Karpas-422 (cell line): ENCODE measurements around the gene PADI2. TPM values are rescaled to one million over a fixed set of nuclear protein-coding genes. Genes with fewer than 3 reads are reported as not detected.

ENCODE experiments used
- DNase-seq: peaks from one replicate; pipeline ENCODE4 v3.0.0-alpha.2; 2015
- H2AFZ ChIP-seq: fragments of 200-600 bp; sonication (generic); 2 replicates; pipeline ENCODE4 v1.6.1; 2014; ENCODE audit warnings: antibody characterized with exemption, low read length, mixed read lengths
- H3K27ac ChIP-seq: fragments of 200-600 bp; sonication (generic); 2 replicates; pipeline ENCODE4 v1.5.1; 2014; ENCODE audit warnings: mild to moderate bottlenecking, low read length, moderate library complexity
- H3K27me3 ChIP-seq: fragments of 200-600 bp; sonication (generic); 2 replicates; pipeline ENCODE4 v1.6.1; 2014; ENCODE audit warnings: low read length, mixed read lengths
- H3K36me3 ChIP-seq: fragments of 200-600 bp; sonication (generic); 2 replicates; pipeline ENCODE4 v1.6.1; 2014; ENCODE audit warnings: low read length, mixed read lengths; ENCODE audit not compliant: insufficient read depth
- H3K4me1 ChIP-seq: fragments of 200-600 bp; sonication (generic); 2 replicates; pipeline ENCODE4 v1.6.1; 2014; ENCODE audit warnings: mild to moderate bottlenecking, low read length, mixed read lengths
- H3K4me2 ChIP-seq: fragments of 200-600 bp; sonication (generic); 2 replicates; pipeline ENCODE4 v1.6.1; 2014; ENCODE audit warnings: low read length, low read depth, mild to moderate bottlenecking; ENCODE audit not compliant: poor library complexity, severe bottlenecking
- H3K4me3 ChIP-seq: fragments of 200-600 bp; sonication (generic); 2 replicates; pipeline ENCODE4 v1.5.1; 2014; ENCODE audit warnings: mild to moderate bottlenecking, antibody characterized with exemption, low read length, mixed read lengths
- H3K79me2 ChIP-seq: fragments of 200-600 bp; sonication (generic); 2 replicates; pipeline ENCODE4 v1.6.1; 2014; ENCODE audit warnings: mild to moderate bottlenecking, low read length, mixed read lengths
- H3K9ac ChIP-seq: fragments of 200-600 bp; sonication (generic); 2 replicates; pipeline ENCODE4 v1.6.0; 2014; ENCODE audit warnings: low read length
- H3K9me2 ChIP-seq: fragments of 200-600 bp; sonication (generic), shearing (Covaris generic); replicated peaks from 2 replicates; pipeline ENCODE4 v1.6.0; 2014; ENCODE audit warnings: mild to moderate bottlenecking, low read length, moderate library complexity; ENCODE audit not compliant: insufficient read depth
- H3K9me3 ChIP-seq: fragments of 300-700, 200-600 bp; sonication (generic); 2 replicates; pipeline ENCODE4 v1.6.1; 2014; ENCODE audit warnings: low read length, mixed read lengths
- H4K20me1 ChIP-seq: fragments of 200-600 bp; sonication (generic); 2 replicates; pipeline ENCODE4 v1.6.1; 2014; ENCODE audit warnings: mild to moderate bottlenecking, antibody characterized with exemption, low read length, low read depth; ENCODE audit not compliant: insufficient read depth
- total RNA-seq: library from RNA; depleted of rRNA; stranded (reverse); fragments of >200 nt; shearing (Covaris generic); gene quantifications from 2 replicates; pipeline ENCODE4 v1.2.3, GENCODE V29; 2014; ENCODE audit warnings: low replicate concordance

The PADI2 gene
- total RNA-seq, 1 experiment from 2014 or later: not detected

- no peak for DNase-seq
- Histone ChIP-seq H3K36me3 (no peaks in the 10 kb centered on the region), H4K20me1 (no peaks in the 10 kb centered on the region), H3K9ac (no peak overlapping the region), H3K4me3 (no peak overlapping the region), H2AFZ (no peak overlapping the region), H3K79me2 (no peaks in the 10 kb centered on the region), H3K27me3 (no peaks in the 10 kb centered on the region), H3K4me1 (no peaks in the 10 kb centered on the region), H3K27ac (no peak overlapping the region), H3K9me3 (no peaks in the 10 kb centered on the region), H3K4me2 (no peak overlapping the region), H3K9me2 (no peaks in the 10 kb centered on the region)
Measured at GRCh38 chr1:17081439-17081838, 37.8 kb downstream of the PADI2 start.

GRCh38 chr1:17080880-17081279 lies 38.4 kb downstream of the PADI2 start:
- Histone ChIP-seq H3K9me2 (no peaks in the 10 kb centered on the region), H3K27ac (no peak overlapping the region), H3K4me3 (no peak overlapping the region), H2AFZ (no peak overlapping the region), H3K36me3 (no peaks in the 10 kb centered on the region), H3K9ac (no peak overlapping the region), H3K4me1 (no peaks in the 10 kb centered on the region), H3K79me2 (no peaks in the 10 kb centered on the region), H3K27me3 (no peaks in the 10 kb centered on the region), H3K9me3 (no peaks in the 10 kb centered on the region), H3K4me2 (no peak overlapping the region), H4K20me1 (no peaks in the 10 kb centered on the region)
- DNase-seq: no peak

- Histone ChIP-seq H3K9ac (no peak overlapping the region), H3K36me3 (no peaks in the 10 kb centered on the region), H4K20me1 (no peaks in the 10 kb centered on the region), H3K9me2 (no peaks in the 10 kb centered on the region), H2AFZ (no peak overlapping the region), H3K79me2 (no peaks in the 10 kb centered on the region), H3K4me3 (no peak overlapping the region), H3K27ac (no peak overlapping the region), H3K4me1 (no peaks in the 10 kb centered on the region), H3K27me3 (no peaks in the 10 kb centered on the region), H3K9me3 (no peaks in the 10 kb centered on the region), H3K4me2 (no peak overlapping the region)
- DNase-seq: no peak
Measured at GRCh38 chr1:17080085-17080759, 39.0 kb downstream of the PADI2 start.

GRCh38 chr1:17078991-17079868 lies 40.0 kb downstream of the PADI2 start:
- no peaks in the 10 kb centered on the region for H3K27me3 ChIP-seq
- no peaks in the 10 kb centered on the region for H4K20me1 ChIP-seq
- no peak for DNase-seq
- H3K4me2 ChIP-seq: no peak overlapping the region
- H3K4me3 ChIP-seq: no peak overlapping the region
- H3K9me2 ChIP-seq: no peaks in the 10 kb centered on the region
- H3K79me2 ChIP-seq: no peaks in the 10 kb centered on the region
- H3K4me1 ChIP-seq: no peaks in the 10 kb centered on the region
- no peak overlapping the region for H3K9ac ChIP-seq
- no peaks in the 10 kb centered on the region for H3K9me3 ChIP-seq
- no peak overlapping the region for H2AFZ ChIP-seq
- no peaks in the 10 kb centered on the region for H3K36me3 ChIP-seq
- no peak overlapping the region for H3K27ac ChIP-seq

DNA sequence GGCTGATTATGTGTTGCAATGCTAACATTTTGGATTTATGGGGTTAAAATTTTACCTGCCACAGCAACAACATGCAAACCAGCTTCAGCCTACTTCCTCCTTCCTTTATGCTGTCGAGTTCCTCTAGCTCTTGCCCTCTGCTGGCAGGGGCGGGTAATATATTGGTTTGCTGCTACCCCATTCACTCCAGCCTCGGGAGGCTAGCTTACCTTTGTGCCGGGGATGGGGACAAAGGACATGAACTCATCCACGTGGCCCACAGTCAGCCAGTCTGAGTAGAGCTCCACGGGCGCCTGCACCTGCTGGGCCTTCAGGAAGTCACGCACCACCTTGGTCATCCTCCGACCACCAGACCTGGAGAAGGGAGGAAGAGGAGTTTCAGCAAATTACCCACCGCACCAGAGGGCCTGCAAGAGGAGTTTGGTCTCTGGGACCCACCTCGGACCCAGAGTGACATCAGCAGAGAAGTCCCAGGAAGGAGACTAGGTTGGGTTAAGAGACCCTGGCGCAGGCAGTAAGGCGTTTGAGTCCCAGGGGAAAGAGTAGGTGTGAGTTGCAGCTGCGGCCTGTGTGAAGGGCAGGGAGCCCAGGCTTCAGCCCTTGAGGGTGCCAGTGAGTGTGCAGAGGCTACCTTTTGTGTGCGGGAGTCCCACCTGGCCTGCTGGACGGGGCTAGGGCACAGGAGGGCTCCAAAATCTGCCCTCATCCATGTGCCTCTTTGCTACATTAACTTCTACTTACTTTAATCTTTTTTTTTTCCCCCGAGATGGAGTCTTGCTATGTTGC lies 43.6 kb downstream of the PADI2 start:
- Histone ChIP-seq H3K27ac (no peak overlapping the region), H3K4me1 (no peaks in the 10 kb centered on the region), H3K36me3 (no peaks in the 10 kb centered on the region), H3K9ac (no peak overlapping the region), H4K20me1 (no peaks in the 10 kb centered on the region), H2AFZ (no peak overlapping the region), H3K79me2 (no peaks in the 10 kb centered on the region), H3K4me3 (no peak overlapping the region), H3K27me3 (no peaks in the 10 kb centered on the region), H3K4me2 (no peak overlapping the region), H3K9me2 (no peaks in the 10 kb centered on the region), H3K9me3 (no peaks in the 10 kb centered on the region)
- DNase-seq: peak; percentile 83

- Histone ChIP-seq H4K20me1 (no peaks in the 10 kb centered on the region), H3K9me2 (no peaks in the 10 kb centered on the region), H3K9me3 (no peaks in the 10 kb centered on the region), H3K4me1 (no peaks in the 10 kb centered on the region), H3K27me3 (no peaks in the 10 kb centered on the region), H3K79me2 (no peaks in the 10 kb centered on the region), H3K4me3 (no peak overlapping the region), H3K36me3 (no peaks in the 10 kb centered on the region), H3K9ac (no peak overlapping the region), H3K27ac (no peak overlapping the region), H2AFZ (no peak overlapping the region), H3K4me2 (no peak overlapping the region)
- DNase-seq: no peak
Measured at GRCh38 chr1:17071794-17072193, 47.5 kb downstream of the PADI2 start.

DNA sequence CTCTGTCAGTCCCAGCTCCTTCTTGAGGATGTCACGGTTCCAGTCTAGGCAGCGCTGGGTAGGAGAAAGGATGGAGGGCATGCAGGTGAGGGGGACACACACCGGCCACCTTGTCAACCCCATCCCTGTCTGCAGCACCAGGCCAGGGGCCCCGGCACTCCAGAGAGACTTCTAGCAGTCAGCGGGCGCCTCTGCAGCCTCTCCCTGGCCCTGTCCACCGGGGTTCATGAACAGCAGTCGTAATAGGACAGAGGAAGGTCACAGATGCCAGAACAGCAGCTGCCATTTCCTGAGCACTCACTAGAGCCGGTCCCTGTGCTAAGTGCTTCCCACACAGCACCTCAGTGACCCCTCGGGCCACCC lies 49.1 kb downstream of the PADI2 start:
- no peak overlapping the region for H2AFZ ChIP-seq

More for the DNA sequence above, 49.1 kb downstream of the PADI2 start:
- no peaks in the 10 kb centered on the region for H3K79me2 ChIP-seq
- H3K9me2 ChIP-seq: no peaks in the 10 kb centered on the region
- H3K9me3 ChIP-seq: no peaks in the 10 kb centered on the region
- H3K27ac ChIP-seq: no peak overlapping the region
- H3K4me3 ChIP-seq: no peak overlapping the region
- no peaks in the 10 kb centered on the region for H3K36me3 ChIP-seq
- no peaks in the 10 kb centered on the region for H4K20me1 ChIP-seq
- H3K4me1 ChIP-seq: no peaks in the 10 kb centered on the region
- H3K9ac ChIP-seq: no peak overlapping the region
- no peak overlapping the region for H3K4me2 ChIP-seq
- no peak for DNase-seq
- no peaks in the 10 kb centered on the region for H3K27me3 ChIP-seq
